Endodermal cell (in vitro differentiated cells): Measurements from ENCODE around the gene SLIT3. TPM values are rescaled to one million over a fixed set of nuclear protein-coding genes. Genes with fewer than 3 reads are reported as not detected.

ENCODE experiments used
- DNase-seq: peaks from one replicate; pipeline ENCODE4 v3.0.0-alpha.2; 2017
- H3K27ac ChIP-seq: 2 replicates; pipeline ENCODE4 v1.5.1; 2013; ENCODE audit warnings: mild to moderate bottlenecking, low read depth, low read length, moderate library complexity
- H3K27me3 ChIP-seq: 2 replicates; pipeline ENCODE4 v1.6.1; 2013; ENCODE audit warnings: mild to moderate bottlenecking, low read length, moderate library complexity; ENCODE audit not compliant: insufficient read depth, control insufficient read depth, poor library complexity, severe bottlenecking
- H3K36me3 ChIP-seq: 2 replicates; pipeline ENCODE4 v1.7.0; 2013; ENCODE audit warnings: mild to moderate bottlenecking, low read length, moderate library complexity; ENCODE audit not compliant: control insufficient read depth, insufficient read depth
- H3K4me1 ChIP-seq: one replicate; pipeline ENCODE4 v1.7.0; 2013; ENCODE audit warnings: low read length; ENCODE audit not compliant: control insufficient read depth, insufficient read depth
- H3K4me3 ChIP-seq: 2 replicates; pipeline ENCODE4 v1.5.1; 2013; ENCODE audit warnings: mild to moderate bottlenecking, low read length, moderate library complexity
- H3K9ac ChIP-seq: 2 replicates; pipeline ENCODE4 v1.6.1; 2013; ENCODE audit warnings: mild to moderate bottlenecking, low read length, moderate library complexity; ENCODE audit not compliant: poor library complexity, severe bottlenecking; ENCODE audit errors: extremely low read depth
- H3K9me3 ChIP-seq: 2 replicates; pipeline ENCODE4 v1.6.1; 2013; ENCODE audit warnings: mild to moderate bottlenecking, low read length, moderate library complexity; ENCODE audit not compliant: control insufficient read depth
- H3K27ac Mint-ChIP-seq: 2 replicates; pipeline ENCODE4 v1.8.0; 2020; ENCODE audit warnings: mixed read lengths
- H3K27me3 Mint-ChIP-seq: 2 replicates; pipeline ENCODE4 v1.8.0; 2021; ENCODE audit warnings: mild to moderate bottlenecking, mixed read lengths; ENCODE audit not compliant: insufficient read depth
- H3K36me3 Mint-ChIP-seq: 2 replicates; pipeline ENCODE4 v1.8.0; 2020; ENCODE audit warnings: low read depth, mixed read lengths
- H3K4me1 Mint-ChIP-seq: 2 replicates; pipeline ENCODE4 v1.8.0; 2020; ENCODE audit warnings: mixed read lengths
- H3K4me3 Mint-ChIP-seq: 2 replicates; pipeline ENCODE4 v1.8.0; 2020; ENCODE audit warnings: mild to moderate bottlenecking, moderate library complexity, mixed read lengths
- H3K9me3 Mint-ChIP-seq: 2 replicates; pipeline ENCODE4 v1.8.0; 2020; ENCODE audit warnings: mild to moderate bottlenecking, mixed read lengths
- CTCF ChIP-seq: fragments of 200-600 bp; sonication (generic); conservative IDR thresholded peaks from 2 replicates; pipeline ENCODE4 v1.5.0; 2021; ENCODE audit warnings: antibody characterized with exemption, mild to moderate bottlenecking
- WGBS, 2 experiments: methylation state at CpG; one replicate each; pipeline versions ENCODE4 v1.1.5 to v1.1.7; 2013; ENCODE audit warnings: missing lambda C conversion rate in 2 of 2, mixed read lengths in 1 of 2; ENCODE audit not compliant: insufficient coverage in 1 of 2, insufficient read length in 1 of 2; 5-methylcytosine and 5-hydroxymethylcytosine counted together
- total RNA-seq, 2 donors: library from RNA; stranded (reverse); fragmentation: NEBNext Ultra II Directional in 1 of 2; extraction: Animal tissue kit (Norgen Biotek cat#: 25700) in 1 of 2; gene quantifications; 2 replicates in 1 of 2; 3 replicates in 1 of 2; pipeline ENCODE4 v1.2.1, GENCODE V29; 2021

Gene SLIT3
- total RNA-seq, 2 donors from 2014 or later = 2.5 to 3.4 TPM

- TF ChIP-seq CTCF = no peak
- Mint-ChIP-seq H3K4me3 (no peak overlapping the region), H3K4me1 (peaks cover 55% of the 10 kb centered on the region), H3K36me3 (no peaks in the 10 kb centered on the region), H3K27ac (no peak overlapping the region), H3K27me3 (peaks cover 43% of the 10 kb centered on the region), H3K9me3 (no peaks in the 10 kb centered on the region)
- Histone ChIP-seq H3K4me3 (no peak overlapping the region), H3K27me3 (peaks cover 28% of the 10 kb centered on the region), H3K36me3 (no peaks in the 10 kb centered on the region), H3K27ac (no peak overlapping the region), H3K9ac (no peak overlapping the region), H3K9me3 (no peaks in the 10 kb centered on the region), H3K4me1 (peaks cover 34% of the 10 kb centered on the region)
- no peak for DNase-seq
- WGBS, 2 experiments = 93 to 100% methylated on average over 3 to 5 of the region's 5 CpGs
These were observed 79.4 kb downstream of the SLIT3 start for GRCh38 chr5:169221519-169221918.

GRCh38 chr5:169219961-169220360, 81.0 kb downstream of the SLIT3 start:
- DNase-seq = no peak
- H3K4me1 ChIP-seq = peaks cover 41% of the 10 kb centered on the region
- no peak for TF ChIP-seq CTCF
- Mint-ChIP-seq H3K9me3 (no peaks in the 10 kb centered on the region), H3K4me3 (no peak overlapping the region), H3K4me1 (peaks cover 61% of the 10 kb centered on the region), H3K27ac (no peak overlapping the region), H3K36me3 (no peaks in the 10 kb centered on the region), H3K27me3 (peaks cover 29% of the 10 kb centered on the region)
- H3K27ac ChIP-seq = no peak overlapping the region
- H3K36me3 ChIP-seq = no peaks in the 10 kb centered on the region
- 93 to 100% methylated on average over 3 to 6 of the region's 6 CpGs for WGBS, 2 experiments
- no peak overlapping the region for H3K4me3 ChIP-seq
- H3K9ac ChIP-seq = no peak overlapping the region
- no peaks in the 10 kb centered on the region for H3K9me3 ChIP-seq
- peaks cover 18% of the 10 kb centered on the region for H3K27me3 ChIP-seq

GRCh38 chr5:169219351-169219750, 81.6 kb downstream of the SLIT3 start:
- Histone ChIP-seq H3K27ac (no peak overlapping the region), H3K4me3 (peak overlapping the region; percentile 4), H3K27me3 (peaks cover 18% of the 10 kb centered on the region), H3K9ac (no peak overlapping the region), H3K9me3 (no peaks in the 10 kb centered on the region), H3K4me1 (peaks cover 41% of the 10 kb centered on the region), H3K36me3 (no peaks in the 10 kb centered on the region)
- Mint-ChIP-seq H3K4me1 (peaks cover 61% of the 10 kb centered on the region), H3K27ac (no peak overlapping the region), H3K4me3 (peak overlapping the region; percentile 25), H3K9me3 (no peaks in the 10 kb centered on the region), H3K27me3 (peaks cover 28% of the 10 kb centered on the region), H3K36me3 (no peaks in the 10 kb centered on the region)
- no peak for DNase-seq
- WGBS, 2 experiments = 67 to 71% methylated on average over 4 to 5 of the region's 5 CpGs
- no peak for TF ChIP-seq CTCF
